ENCODE measurements around the gene ARMC6. TPM values are rescaled to one million over a fixed set of nuclear protein-coding genes. Genes with fewer than 3 reads are reported as not detected.
A peak's percentile ranks its signal among the peaks of the same experiment; 100 is the strongest.
"Not testable (repeated sequence)": the region's sequence is repeated elsewhere in the genome, so short reads cannot be mapped to it uniquely, and the experiment has no call there.

Gene ARMC6
- total and polyA plus RNA-seq, 2 experiments from 2014 or later = 40.9 to 112 TPM

DNA sequence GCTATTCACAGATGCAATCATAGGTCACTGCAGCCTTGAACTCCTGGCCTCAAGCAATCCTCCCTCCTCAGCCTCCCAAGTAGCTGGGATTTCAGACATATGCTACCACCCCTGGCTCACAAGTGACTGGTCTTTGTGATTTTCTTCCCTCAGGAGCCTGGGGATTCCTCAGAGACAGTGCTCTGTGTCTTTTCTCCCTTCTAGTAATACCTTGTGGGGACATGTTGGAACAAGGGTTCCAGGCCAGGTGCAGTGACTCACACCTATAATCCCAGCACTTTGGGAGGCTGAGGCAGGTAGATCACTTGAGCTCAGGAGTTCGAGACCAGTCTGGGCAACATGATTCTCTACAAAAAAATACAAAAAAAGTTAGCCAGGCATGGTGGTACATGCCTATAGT is 10.0 kb upstream of the ARMC6 start:
- not testable (repeated sequence) for H3K27me3 Mint-ChIP-seq (ENCODE audit: insufficient read depth, low read depth, poor library complexity); ATAC-seq; H3K27ac Mint-ChIP-seq; H3K4me3 ChIP-seq; H3K9me3 Mint-ChIP-seq; H2AFZ ChIP-seq; DNase-seq (ENCODE audit: low spot score); H3K27me3 ChIP-seq (ENCODE audit: insufficient read depth); H3K9me2 ChIP-seq (ENCODE audit: insufficient read depth); H3K4me1 ChIP-seq (ENCODE audit: insufficient read depth); H3K4me2 ChIP-seq; H3K4me1 Mint-ChIP-seq; H3K4me3 Mint-ChIP-seq
- peaks cover 60% of the 10 kb centered on the region for H4K20me1 ChIP-seq (replicated peaks; ENCODE audit: insufficient read depth)
- peaks cover 69% of the 10 kb centered on the region for H3K79me2 ChIP-seq (replicated peaks; ENCODE audit: insufficient read depth)
- H3F3A ChIP-seq (replicated peaks; ENCODE audit: low read depth) = peaks cover 20% of the 10 kb centered on the region
- H3K27ac ChIP-seq (ENCODE audit: low read depth) = peak overlapping the region; percentile 19; the same call in 1 of the 2 replicates
- peaks cover 50% of the 10 kb centered on the region for H3K36me3 ChIP-seq (ENCODE audit: insufficient read depth)
- H3K36me3 Mint-ChIP-seq (ENCODE audit: low read depth) = peaks cover 72% of the 10 kb centered on the region

DNA sequence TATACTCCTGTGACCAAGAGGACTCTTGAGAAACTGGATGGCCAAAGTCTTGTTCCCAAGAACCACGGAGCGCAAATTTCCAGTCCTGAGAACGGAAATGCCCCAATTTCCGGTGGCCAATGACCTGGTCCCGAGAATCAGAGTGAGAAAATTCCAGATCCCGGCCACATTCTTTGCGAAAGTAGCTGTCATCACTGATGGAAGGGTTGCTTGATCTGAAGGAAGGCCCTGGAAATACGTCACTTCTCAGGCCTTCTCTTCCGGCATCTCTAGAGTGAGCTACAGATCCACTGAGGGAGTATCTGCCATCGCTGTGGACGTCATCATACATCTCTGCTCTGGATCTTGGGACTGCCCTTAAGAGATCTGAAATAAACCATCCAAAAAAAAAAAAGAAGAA is 7.5 kb upstream of the ARMC6 start:
- no peak overlapping the region for H3K27ac ChIP-seq (ENCODE audit: low read depth)
- TF ChIP-seq, protein P1, sequence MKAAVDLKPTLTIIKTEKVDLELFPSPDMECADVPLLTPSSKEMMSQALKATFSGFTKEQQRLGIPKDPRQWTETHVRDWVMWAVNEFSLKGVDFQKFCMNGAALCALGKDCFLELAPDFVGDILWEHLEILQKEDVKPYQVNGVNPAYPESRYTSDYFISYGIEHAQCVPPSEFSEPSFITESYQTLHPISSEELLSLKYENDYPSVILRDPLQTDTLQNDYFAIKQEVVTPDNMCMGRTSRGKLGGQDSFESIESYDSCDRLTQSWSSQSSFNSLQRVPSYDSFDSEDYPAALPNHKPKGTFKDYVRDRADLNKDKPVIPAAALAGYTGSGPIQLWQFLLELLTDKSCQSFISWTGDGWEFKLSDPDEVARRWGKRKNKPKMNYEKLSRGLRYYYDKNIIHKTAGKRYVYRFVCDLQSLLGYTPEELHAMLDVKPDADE (IDR thresholded peaks at IDR 0.05) = no peak
- TF ChIP-seq EZH2phosphoT487 (IDR thresholded peaks at IDR 0.05; ENCODE audit: unreplicated experiment) (no peak), JUNB (IDR thresholded peaks at IDR 0.05; ENCODE audit: unreplicated experiment) (no peak), POLR2AphosphoS5 (IDR thresholded peaks at IDR 0.05; ENCODE audit: low read depth) (no peak), NANOG (IDR thresholded peaks at IDR 0.05; ENCODE audit: borderline replicate concordance) (no peak), EZH2 (IDR thresholded peaks at IDR 0.05; ENCODE audit: low read depth, unreplicated experiment) (no peak), CREB1 (CRISPR knock-in tag; IDR thresholded peaks at IDR 0.05; ENCODE audit: low read depth) (no peak), STAT1 (IDR thresholded peaks at IDR 0.05; ENCODE audit: unreplicated experiment) (no peak), ZNF331 (CRISPR knock-in tag; IDR thresholded peaks at IDR 0.05; ENCODE audit: low read depth) (no peak), ZNF114 (CRISPR knock-in tag; IDR thresholded peaks at IDR 0.05) (no peak)
- TF ChIP-seq, protein P2, sequence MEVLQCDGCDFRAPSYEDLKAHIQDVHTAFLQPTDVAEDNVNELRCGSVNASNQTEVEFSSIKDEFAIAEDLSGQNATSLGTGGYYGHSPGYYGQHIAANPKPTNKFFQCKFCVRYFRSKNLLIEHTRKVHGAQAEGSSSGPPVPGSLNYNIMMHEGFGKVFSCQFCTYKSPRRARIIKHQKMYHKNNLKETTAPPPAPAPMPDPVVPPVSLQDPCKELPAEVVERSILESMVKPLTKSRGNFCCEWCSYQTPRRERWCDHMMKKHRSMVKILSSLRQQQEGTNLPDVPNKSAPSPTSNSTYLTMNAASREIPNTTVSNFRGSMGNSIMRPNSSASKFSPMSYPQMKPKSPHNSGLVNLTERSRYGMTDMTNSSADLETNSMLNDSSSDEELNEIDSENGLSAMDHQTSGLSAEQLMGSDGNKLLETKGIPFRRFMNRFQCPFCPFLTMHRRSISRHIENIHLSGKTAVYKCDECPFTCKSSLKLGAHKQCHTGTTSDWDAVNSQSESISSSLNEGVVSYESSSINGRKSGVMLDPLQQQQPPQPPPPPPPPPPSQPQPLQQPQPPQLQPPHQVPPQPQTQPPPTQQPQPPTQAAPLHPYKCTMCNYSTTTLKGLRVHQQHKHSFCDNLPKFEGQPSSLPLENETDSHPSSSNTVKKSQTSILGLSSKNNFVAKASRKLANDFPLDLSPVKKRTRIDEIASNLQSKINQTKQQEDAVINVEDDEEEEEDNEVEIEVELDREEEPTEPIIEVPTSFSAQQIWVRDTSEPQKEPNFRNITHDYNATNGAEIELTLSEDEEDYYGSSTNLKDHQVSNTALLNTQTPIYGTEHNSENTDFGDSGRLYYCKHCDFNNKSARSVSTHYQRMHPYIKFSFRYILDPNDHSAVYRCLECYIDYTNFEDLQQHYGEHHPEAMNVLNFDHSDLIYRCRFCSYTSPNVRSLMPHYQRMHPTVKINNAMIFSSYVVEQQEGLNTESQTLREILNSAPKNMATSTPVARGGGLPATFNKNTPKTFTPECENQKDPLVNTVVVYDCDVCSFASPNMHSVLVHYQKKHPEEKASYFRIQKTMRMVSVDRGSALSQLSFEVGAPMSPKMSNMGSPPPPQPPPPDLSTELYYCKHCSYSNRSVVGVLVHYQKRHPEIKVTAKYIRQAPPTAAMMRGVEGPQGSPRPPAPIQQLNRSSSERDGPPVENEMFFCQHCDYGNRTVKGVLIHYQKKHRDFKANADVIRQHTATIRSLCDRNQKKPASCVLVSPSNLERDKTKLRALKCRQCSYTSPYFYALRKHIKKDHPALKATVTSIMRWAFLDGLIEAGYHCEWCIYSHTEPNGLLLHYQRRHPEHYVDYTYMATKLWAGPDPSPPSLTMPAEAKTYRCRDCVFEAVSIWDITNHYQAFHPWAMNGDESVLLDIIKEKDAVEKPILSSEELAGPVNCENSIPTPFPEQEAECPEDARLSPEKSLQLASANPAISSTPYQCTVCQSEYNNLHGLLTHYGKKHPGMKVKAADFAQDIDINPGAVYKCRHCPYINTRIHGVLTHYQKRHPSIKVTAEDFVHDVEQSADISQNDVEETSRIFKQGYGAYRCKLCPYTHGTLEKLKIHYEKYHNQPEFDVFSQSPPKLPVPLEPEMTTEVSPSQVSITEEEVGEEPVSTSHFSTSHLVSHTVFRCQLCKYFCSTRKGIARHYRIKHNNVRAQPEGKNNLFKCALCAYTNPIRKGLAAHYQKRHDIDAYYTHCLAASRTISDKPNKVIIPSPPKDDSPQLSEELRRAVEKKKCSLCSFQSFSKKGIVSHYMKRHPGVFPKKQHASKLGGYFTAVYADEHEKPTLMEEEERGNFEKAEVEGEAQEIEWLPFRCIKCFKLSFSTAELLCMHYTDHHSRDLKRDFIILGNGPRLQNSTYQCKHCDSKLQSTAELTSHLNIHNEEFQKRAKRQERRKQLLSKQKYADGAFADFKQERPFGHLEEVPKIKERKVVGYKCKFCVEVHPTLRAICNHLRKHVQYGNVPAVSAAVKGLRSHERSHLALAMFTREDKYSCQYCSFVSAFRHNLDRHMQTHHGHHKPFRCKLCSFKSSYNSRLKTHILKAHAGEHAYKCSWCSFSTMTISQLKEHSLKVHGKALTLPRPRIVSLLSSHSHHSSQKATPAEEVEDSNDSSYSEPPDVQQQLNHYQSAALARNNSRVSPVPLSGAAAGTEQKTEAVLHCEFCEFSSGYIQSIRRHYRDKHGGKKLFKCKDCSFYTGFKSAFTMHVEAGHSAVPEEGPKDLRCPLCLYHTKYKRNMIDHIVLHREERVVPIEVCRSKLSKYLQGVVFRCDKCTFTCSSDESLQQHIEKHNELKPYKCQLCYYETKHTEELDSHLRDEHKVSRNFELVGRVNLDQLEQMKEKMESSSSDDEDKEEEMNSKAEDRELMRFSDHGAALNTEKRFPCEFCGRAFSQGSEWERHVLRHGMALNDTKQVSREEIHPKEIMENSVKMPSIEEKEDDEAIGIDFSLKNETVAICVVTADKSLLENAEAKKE (CRISPR knock-in tag; IDR thresholded peaks at IDR 0.05) = no peak
- TF ChIP-seq, protein P3, sequence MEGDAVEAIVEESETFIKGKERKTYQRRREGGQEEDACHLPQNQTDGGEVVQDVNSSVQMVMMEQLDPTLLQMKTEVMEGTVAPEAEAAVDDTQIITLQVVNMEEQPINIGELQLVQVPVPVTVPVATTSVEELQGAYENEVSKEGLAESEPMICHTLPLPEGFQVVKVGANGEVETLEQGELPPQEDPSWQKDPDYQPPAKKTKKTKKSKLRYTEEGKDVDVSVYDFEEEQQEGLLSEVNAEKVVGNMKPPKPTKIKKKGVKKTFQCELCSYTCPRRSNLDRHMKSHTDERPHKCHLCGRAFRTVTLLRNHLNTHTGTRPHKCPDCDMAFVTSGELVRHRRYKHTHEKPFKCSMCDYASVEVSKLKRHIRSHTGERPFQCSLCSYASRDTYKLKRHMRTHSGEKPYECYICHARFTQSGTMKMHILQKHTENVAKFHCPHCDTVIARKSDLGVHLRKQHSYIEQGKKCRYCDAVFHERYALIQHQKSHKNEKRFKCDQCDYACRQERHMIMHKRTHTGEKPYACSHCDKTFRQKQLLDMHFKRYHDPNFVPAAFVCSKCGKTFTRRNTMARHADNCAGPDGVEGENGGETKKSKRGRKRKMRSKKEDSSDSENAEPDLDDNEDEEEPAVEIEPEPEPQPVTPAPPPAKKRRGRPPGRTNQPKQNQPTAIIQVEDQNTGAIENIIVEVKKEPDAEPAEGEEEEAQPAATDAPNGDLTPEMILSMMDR (conservative IDR thresholded peaks at IDR 0.05; ENCODE audit: low read depth in 2 of 2) = no peak

More for the DNA sequence above, 7.5 kb upstream of the ARMC6 start:
- Mint-ChIP-seq H3K4me1 (peaks cover 2% of the 10 kb centered on the region; the same call in 1 of the 3 replicates), H3K27me3 (ENCODE audit: insufficient read depth, low read depth, poor library complexity) (peaks cover 4% of the 10 kb centered on the region), H3K36me3 (ENCODE audit: low read depth) (peaks cover 82% of the 10 kb centered on the region), H3K4me3 (no peak overlapping the region), H3K27ac (no peak overlapping the region), H3K9me3 (no peaks in the 10 kb centered on the region)
- DNase-seq (ENCODE audit: low spot score) (no peak), ATAC-seq (no peak)
- H3F3A ChIP-seq (replicated peaks; ENCODE audit: low read depth) = peaks cover 28% of the 10 kb centered on the region
- no peaks in the 10 kb centered on the region for H3K9me2 ChIP-seq (ENCODE audit: insufficient read depth)
- no peak overlapping the region for H3K4me3 ChIP-seq
- H3K79me2 ChIP-seq (replicated peaks; ENCODE audit: insufficient read depth) = peaks cover 76% of the 10 kb centered on the region
- H3K4me1 ChIP-seq (ENCODE audit: insufficient read depth) = no peaks in the 10 kb centered on the region
- H3K27me3 ChIP-seq (ENCODE audit: insufficient read depth) = no peaks in the 10 kb centered on the region
- no peak overlapping the region for H2AFZ ChIP-seq
- H3K36me3 ChIP-seq (ENCODE audit: insufficient read depth) = peaks cover 66% of the 10 kb centered on the region
- H4K20me1 ChIP-seq (replicated peaks; ENCODE audit: insufficient read depth) = peaks cover 74% of the 10 kb centered on the region
- H3K4me2 ChIP-seq = no peak overlapping the region
